Stimulated activated CD8-positive, alpha-beta memory T cell treated with anti-CD3 and anti-CD28 coated beads, Interleukin-7, amount 100 ng/mL, for 48 hours (primary cell): ENCODE measurements around the gene COL13A1.

Experiments
- DNase-seq, 2 donors: peaks; one replicate each; pipeline ENCODE4 v3.0.0-alpha.2; 2020; ENCODE audit warnings: low read depth in 1 of 2; ENCODE audit errors: extremely low read depth in 1 of 2

The COL13A1 gene

DNA sequence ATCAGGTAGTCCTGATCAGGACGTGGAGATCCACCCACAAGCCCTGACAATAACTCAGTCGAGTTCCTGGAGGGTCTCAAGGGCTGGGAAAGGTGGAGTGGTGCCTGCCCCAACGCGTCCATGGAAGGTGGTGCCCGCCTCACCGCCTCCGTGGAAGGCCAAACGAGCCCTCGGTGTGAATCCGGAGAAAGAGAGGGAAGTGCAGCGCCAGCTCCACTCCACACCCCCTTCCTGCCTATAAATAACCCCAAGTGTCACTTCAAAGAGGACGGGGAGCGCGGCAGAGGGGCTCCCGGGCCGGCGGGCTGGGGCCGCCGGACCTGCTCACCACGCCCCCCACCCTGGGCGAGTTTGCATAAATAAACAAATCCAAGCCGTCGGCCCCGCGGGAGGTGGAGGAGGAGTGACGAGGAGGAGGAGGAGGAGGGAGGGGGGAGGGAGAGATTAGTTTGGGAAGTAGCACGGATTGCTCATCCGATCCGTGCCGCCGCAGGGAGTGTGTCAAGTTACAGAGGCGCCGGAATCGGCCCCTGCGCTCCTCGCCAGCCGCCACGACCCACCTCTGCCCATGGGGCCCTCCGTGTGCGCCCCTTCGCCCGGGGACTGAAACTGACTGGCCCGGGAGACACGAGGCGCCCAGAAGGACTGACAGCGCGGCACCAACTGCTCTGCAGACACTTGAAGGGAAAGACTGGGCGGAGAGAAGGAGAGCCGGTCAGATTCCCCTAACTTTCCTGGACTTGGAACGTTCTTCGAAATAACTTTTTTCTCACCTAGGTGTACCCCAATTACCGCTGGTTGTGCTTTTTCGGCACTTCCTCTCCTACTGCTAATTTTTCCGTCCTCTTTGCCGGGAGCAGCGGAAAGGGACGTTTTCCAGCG, at the start of gene COL13A1:
COL13A1 (plus strand) TSS at position 473 of the 882 bp plus-strand sequence. CDS start 518 bp downstream, outside the sequence.
- DNase-seq: no peak

DNA sequence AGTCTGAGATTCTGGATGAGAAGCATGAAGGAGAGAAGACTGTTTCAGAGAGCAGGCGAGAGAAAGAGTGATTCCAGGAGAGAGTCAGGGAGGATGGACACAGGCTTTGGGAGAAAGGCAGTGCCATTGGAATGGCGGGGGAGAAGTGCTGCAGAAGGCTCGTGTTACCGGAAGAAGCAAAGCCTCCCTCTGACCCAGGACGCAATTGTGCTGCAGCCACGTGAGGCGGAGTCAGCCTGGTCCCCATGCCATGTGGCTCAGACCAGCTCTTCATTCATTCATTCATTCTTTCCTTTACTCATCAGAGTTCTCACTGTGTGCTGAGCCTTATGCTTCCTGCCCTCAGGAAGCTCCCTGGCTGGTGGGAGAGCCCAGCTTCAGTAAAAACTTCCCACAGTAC, 49.2 kb upstream of the COL13A1 start:
- DNase-seq: no peak

DNA sequence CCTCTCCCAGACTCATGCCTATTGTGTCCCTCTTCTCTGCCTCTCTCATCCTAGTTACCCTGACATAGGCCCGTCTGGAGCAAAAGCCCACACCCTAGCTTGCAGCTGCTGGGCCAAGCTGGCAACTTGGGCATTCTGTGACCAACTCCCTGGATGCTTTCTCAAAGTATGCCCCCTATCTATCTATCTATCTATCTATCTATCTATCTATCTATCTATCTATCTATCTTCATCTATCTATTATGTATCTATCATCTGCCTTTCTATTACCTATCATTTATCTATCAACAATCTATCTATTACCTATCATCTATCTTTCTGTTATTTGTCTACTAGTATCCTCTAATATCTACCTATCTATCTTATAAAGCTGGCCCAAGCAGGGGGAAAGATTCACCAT, 45.4 kb upstream of the COL13A1 start:
- DNase-seq: no peak

DNA sequence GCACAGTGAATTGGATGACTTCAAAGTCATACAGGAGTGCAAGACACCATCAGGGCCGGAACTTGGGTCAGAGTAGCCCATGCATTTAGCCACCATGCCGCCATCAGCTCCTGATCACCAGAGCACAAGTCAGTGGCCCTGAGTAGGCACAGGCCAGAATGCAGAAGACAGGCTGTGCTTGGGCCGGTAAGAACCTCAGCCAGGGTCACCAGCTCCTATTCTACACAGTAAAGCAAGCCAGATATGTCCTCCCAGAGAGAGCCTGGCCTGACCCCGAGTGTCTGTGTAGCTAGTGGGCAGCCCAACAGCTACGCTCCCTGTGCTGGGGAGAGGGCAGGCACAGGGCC, 44.5 kb upstream of the COL13A1 start:
- no peak for DNase-seq

DNA sequence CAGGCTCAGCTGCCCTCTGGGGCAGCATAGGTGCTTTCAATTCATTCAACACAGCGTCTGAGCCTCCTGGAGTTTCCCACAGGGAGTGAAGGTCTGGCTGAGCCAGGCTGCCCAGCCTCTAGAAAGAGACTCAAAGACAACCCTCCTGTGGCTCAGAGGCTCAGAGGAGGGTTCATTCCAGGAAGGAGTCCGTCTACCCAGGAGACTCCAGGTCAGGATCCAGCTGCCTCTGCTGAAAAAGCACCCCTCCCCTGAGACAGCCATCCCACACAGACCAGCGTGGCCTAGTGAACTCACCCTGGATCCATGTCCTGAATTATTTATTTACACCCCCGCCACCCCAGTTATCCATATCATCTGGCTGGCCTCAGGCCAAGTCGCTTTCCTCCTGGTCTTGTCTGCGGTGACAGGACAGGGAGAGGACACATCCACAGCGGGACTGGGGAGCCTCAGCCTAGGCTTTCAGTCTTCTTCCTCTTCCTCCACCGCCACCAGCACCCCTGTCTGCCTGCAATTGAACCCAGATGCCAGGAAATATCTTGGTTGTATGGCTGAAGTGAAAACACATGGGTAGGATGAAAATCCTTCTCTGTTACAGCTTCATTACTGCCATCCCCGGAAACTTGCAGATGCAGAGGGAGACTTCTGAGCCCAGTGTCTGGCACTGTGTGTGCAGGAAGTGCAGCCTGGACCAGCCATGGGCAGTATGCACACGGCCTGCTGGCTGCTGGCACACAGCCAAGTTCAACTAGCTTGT, 44.0 kb upstream of the COL13A1 start:
- no peak for DNase-seq

DNA sequence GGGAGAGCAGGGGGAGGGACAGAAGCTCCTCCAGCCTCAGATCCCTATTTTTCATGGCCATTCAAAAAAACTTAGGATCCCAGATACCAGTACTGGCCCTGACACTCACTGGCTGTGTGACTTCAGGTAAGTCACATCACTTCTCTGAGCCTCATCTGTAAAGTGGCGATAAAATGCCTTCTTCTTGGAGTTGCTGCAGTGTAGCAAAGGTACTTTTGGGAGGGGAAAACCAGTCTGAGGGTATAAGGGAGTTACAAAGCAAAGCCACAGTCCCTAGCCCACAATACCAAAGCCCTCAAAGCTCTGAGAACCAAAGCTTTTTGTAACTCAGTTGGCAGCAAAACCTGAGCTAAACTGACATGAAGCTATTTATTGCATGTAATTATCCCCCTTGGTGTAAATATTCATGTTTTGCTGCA, 43.4 kb upstream of the COL13A1 start:
- DNase-seq: no peak

DNA sequence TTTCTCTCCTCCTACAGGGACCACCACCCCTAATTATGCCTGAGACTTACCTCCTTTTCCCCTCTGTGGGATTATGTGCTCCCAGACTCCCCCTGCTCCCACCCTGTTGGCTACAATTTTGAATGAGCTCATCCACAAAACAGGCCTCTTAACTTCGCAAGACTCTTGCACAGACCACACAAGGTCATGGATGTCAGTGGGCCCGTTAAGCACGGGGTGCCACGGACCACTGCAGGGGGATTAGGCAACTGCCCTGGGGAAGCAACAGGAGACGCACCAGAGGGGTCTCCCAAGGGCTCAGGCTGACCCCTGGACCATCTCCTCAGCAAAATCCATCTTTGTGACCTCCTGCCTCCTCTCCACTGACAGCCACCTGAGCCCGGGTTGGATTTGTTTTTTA, 42.1 kb upstream of the COL13A1 start:
- no peak for DNase-seq

DNA sequence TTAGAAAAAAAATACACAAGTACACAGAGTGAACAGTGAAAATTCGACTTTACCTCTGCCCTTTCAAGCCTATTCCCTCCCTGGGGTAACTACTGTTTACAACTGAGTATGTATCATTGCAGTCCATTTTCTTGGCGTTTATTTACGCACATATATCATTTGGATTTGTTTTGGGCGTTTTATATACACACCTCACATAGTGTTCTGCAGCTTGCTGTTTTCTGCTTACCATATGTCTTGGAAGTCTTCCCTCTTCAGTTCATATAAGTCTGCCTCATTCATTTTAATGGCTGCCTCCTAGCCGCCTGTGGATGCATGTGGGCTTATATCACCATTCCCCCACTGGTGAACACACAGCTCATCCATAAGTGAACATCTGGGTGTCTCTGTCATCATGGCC, 41.6 kb upstream of the COL13A1 start:
- DNase-seq: no peak

DNA sequence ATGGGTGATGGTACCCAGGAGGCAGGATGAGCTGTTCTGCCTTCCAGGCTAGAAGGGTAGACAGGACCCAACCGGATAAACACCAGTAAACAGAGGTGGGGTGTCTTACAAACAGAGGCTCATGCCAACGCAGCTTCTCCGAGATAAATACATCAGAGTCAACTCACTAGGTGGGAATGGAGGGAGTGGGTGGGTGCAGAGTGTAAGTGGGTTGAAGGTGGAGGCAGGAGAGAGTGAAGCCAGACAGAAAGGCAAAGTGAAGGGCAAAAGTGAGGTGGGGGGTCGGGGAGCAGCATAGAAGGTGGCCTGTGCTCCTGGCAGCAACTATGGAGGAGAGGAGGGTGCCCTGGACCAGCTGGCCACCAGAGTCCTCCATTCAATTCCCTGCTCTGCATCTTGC, 40.4 kb upstream of the COL13A1 start:
- no peak for DNase-seq

DNA sequence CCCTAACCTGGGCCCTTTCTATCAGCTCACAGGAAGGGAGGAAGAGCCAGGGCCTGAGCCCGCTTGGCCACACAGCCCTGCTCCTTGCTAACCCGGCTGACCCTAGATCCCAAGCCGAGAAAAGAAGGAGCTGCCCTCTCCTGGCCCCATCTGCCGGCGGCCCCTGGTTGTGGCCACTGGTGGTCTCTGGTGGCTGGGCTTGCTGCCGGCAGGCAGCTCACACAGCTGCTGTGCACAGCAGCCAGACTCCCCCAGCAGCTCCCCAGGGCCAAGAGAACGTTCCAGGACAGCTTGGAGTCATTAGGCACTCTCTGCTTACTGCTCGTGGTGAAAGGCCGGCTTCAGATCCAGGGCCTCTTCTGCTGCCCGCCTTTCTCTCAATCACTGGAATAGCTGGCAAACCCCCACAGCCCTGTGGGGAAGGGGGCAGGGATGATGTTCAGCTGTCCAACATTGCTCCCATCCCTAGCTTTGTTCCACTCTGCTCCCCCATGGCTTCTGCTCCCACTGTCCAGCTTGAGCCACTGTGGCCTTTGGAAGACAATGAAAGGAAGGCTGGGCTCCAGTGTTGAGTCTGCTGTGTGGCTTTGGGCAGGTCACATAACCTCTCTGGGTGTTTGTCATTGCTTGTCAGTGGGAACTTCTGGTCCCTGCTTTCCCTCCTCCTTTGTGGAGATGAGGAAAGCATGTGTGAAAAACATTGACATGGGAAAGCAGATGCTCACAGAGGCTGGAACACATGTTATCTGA, 35.4 kb upstream of the COL13A1 start:
- no peak for DNase-seq

DNA sequence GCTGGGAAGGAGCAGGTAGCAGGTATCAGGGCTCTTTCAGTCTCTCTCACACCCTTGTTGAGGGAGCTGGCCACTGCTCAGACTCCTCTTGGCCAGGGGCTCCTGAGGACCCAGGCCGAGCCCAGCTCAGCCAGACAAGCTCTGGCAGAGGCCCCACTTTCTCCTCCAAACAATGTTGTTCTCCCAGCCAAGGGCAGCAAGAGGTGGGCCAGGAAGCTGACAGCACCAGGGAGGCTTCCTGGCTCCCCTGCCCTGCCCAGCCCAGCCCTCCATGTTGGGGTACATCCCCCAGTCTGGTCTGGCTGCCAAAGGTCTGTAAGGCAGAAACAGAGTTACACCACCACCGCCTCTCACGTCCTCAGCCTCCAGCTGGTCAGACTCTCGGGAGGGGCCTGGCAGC, 33.9 kb upstream of the COL13A1 start:
- DNase-seq: no peak

DNA sequence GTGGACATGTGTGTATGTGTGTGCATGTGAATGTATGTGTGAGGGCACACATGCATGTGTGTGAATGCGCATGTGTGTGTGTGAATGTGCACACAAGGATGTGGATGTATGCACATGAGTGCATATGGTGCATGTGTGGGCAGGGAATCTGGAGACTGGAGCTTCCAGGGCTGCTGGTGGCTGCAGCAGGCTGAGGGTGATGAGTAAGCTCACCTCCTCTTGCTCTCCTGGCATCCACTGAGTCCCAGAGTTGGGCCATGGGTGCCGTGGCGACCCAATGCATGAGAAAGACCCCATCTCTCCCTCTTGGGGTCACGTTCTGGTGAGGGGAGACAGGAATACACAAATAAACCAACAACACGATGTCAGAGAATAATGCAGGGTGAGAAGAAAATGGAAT, 33.3 kb upstream of the COL13A1 start:
- DNase-seq: no peak

DNA sequence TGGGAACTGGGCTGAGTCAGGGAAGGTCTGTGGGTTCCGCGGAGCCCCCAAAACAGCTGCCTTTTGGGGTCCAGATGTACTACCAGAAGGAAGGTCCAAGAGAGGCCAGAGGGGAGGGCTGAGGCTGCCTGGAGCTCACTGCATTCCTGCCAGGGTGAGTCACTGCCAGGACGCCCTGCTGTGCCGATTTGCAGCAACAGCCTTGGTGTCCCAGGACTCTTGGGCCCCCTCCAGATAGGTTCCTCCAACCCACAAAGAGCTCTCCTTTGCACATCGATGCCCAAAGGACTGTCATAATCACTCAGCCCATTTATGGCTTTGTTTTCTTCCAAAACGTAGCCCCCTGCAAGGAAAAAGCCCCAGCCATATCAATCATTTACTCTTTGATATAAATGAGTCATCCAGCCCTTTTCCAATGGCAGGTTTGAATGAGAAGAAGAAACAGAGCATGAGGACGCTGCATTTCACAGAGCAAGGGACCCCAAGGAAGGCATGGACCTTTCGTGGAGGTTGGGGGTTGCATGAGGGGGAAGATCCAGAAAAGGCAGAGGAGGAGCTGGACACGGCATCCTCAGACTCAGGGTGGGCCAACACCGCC, 32.2 kb upstream of the COL13A1 start:
- no peak for DNase-seq

DNA sequence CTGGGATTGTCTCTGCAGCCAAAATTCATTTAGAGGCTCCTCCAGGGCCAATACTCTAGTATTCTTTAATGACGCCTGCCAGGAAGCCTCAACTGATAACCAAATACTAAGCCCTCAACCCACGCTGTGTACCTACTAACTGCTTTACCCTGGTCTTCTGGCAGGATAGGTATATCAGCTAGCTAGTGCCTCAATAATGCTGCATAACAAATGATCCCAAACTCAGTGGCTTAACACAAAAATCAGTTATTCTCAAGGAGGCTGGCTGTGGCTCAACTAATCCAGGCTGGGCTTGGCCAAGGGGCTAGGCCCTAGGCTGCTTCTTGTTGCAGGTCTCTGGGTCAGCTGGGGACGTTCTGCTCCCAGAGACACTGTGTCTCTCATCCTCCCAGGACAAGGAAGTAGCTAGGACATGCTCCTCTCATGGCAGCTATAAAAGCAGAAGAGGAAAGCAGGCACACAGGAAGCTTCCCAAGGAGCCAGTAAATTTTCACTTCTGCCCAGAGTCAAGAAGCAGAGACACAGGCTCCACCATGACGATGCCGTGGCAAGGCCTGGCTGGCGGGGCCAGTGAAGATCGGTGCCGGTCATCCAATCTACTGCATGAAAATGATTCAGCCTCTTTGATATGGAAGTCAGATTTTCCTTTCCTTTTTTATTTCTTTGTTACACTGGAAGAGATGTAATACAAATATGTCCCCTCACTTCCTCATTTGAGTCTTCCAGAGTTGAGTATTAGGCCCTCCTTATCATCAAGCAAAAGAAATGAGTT, 28.6 kb upstream of the COL13A1 start:
- no peak for DNase-seq

DNA sequence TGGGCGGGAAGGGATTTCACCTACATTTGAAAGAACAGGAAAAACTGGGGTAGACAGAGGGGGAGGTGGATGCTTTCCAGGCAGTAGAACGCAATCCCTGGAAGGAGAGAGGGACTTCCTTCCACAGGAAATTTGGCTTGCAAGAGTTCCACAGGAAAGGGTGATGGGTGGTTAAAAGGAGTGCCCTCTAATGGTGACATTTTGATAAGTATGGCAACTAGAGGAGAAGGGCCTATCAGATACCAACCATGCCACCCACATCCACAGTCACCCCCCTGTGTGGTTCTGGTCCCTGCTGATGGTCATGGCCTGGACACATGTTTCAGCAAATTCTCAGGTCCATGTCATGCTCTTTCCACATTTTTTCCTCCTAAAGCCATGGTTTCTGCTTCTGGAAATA, 27.1 kb upstream of the COL13A1 start:
- no peak for DNase-seq

DNA sequence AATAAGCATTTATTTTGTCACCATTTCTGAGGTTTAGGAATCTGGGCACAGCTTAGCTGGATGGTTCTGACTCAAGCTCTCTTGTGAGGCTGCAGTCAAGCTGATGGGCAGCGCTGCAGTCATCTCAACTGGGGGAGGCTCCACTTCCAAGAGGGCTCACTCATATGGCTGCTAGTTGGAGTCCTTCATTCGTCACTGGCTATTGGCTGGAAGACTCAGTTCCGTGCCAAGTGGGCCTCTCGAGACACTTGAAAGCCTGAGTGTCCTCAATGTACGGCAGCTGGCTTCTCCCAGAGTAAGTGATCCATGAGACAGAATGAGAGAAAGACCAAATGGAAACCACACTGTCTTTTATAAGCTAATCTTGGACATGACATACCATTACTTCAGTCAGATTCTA, 21.6 kb upstream of the COL13A1 start:
- no peak for DNase-seq

DNA sequence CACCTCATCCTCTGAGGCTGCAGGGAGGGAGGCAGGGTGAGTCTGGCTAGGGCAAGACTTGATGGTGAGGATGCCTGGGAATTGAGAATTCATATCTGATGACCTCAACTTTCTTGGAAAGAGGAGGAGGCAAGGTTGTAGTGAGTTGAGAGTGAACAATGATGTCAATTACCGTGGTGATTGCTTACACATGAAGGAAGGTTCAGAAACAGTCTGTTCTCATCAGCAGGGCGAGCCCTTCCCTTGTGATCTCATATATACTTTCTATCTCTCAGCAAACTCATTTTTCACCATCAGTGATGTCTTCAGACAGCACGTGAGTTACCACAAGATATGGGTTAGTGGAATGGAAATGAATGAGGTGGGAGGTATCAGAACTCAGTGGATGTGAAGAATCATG, 20.1 kb upstream of the COL13A1 start:
- no peak for DNase-seq

DNA sequence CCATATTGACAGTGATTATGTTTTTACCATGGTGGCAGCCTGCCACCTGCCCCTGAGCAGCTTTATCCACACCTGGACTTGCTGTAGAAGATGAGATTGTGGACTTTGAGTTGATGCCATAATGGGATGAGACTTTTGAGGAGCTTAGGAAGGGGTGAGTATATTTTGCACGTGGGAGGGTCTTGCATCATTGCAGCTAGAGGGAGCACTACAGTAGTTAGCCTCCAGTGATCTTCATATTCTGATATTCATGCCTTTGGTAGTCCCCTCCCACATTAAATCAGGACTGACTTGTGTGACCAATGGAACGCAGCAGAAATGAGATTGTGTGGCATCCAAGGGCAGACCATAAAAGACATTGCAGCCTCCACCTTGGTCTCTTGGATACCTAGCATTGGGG, 18.2 kb upstream of the COL13A1 start:
- DNase-seq: no peak

DNA sequence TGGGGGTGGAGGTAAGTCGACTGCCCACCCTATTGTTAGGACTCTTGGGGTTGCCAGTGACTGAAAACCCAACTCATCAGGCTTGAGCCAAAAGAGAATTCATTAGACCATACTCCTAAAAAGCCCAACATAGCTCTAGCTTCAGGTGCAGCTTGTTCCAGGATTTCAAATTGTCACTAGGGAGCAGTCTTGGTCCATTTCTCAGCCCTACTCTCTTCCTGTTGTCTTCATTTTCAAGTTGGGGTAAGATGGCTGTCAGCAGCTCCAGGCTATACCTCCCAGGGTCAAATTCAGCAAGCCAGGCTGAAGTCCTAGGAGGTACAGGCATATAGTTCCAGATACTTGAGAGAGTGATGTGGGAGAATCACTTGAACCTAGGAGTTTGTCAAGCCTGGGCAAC, 14.9 kb upstream of the COL13A1 start:
- DNase-seq: no peak

DNA sequence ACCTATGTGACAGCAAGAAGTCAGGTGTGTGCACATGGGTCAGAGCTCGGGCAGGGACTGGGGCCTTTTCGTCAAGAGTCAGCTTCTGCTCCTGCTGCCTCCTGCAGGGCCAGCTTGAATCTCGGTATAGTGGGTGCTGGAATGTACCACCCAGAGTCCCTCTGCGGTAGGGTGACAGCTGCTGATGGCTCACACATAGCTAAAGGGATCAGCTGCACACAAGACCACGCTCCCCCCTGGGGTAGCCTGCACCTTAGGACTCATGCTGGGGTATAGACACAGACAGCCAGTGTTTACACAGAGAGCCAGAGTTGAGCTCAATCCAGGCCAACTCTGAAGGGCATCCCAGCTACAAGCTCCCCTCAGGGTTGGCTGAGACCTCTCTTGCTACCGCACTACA, 14.0 kb upstream of the COL13A1 start:
- DNase-seq: no peak
